K562 (cell line): ENCODE results near the gene CACNA1C. TPM values are rescaled to one million over a fixed set of nuclear protein-coding genes. Genes with fewer than 3 reads are reported as not detected.

Source experiments
- ATAC-seq: fragments of 200-7000 bp; cut with Tn5 transposase; 3 replicates; pipeline ENCODE4 v1.9.1; 2020; ENCODE audit warnings: moderate library complexity
- BruUV-seq: library from RNA; stranded (reverse); fragments of 400-500 nt; replicated peaks from 2 replicates; lab custom pipeline; 2021; lab: Mats Ljungman, UMichigan
- CTCF ChIA-PET: fragments of 300-600 bp; formaldehyde crosslinking; extraction: SDS; loops from one replicate; lab custom pipeline; 2021; ENCODE audit warnings: low intra/inter-chr PET ratio; lab: Yijun Ruan, JAX
- POLR2A ChIA-PET: fragments of 300-600, 350-650 bp; sonication (Branson Sonifier 250); formaldehyde crosslinking; extraction: SDS; loops from one replicate; lab custom pipeline; 2021; ENCODE audit warnings: antibody characterized with exemption, inconsistent platforms; lab: Yijun Ruan, JAX
- DNase-seq, 4 experiments: peaks; one replicate each; pipeline versions ENCODE4 v3.0.0 to v3.0.0-alpha.2; 2011 to 2018; ENCODE audit warnings: low spot score in 3 of 4, mixed read lengths in 3 of 4; ENCODE audit errors: extremely low read depth in 1 of 4
- FAIRE-seq: peaks from 2 replicates; lab custom pipeline; 2011; peaks lifted over from hg19 to GRCh38; lab: Jason Lieb, UNC
- H2AFZ ChIP-seq: 2 replicates; pipeline ENCODE4 v1.6.0; 2011; ENCODE audit warnings: low read depth, low read length, control low read depth, inconsistent platforms
- H3K27ac ChIP-seq: fragments of 200-600 bp; 3 replicates; pipeline ENCODE4 v1.8.0; 2011; ENCODE audit warnings: low read depth, mild to moderate bottlenecking, control low read depth, inconsistent platforms, low read length, moderate library complexity, mixed read lengths; ENCODE audit errors: extremely low read depth
- H3K27me3 ChIP-seq, 2 experiments: fragments of 300-600 bp in 1 of 2; 2 replicates in 1 of 2; 3 replicates in 1 of 2; pipeline versions ENCODE4 v1.6.0 to v1.8.0; 2011; ENCODE audit warnings: inconsistent platforms in 2 of 2, low read length in 2 of 2, mild to moderate bottlenecking in 1 of 2, mixed read lengths in 1 of 2, moderate library complexity in 1 of 2; ENCODE audit not compliant: control insufficient read depth in 2 of 2, insufficient read depth in 2 of 2
- H3K36me3 ChIP-seq: fragments of 300-600 bp; 3 replicates; pipeline ENCODE4 v1.8.0; 2011; ENCODE audit warnings: mild to moderate bottlenecking, low read length, inconsistent platforms; ENCODE audit not compliant: control insufficient read depth, insufficient read depth
- H3K4me1 ChIP-seq, 2 experiments: fragments of 200-600 bp in 1 of 2; replicated peaks in 1 of 2; 2 replicates in 1 of 2; 3 replicates in 1 of 2; pipeline versions ENCODE4 v1.5.1 to v1.8.0; 2011; ENCODE audit warnings: inconsistent platforms in 2 of 2, low read length in 2 of 2, mild to moderate bottlenecking in 1 of 2, mixed read lengths in 1 of 2, moderate library complexity in 1 of 2; ENCODE audit not compliant: control insufficient read depth in 2 of 2, insufficient read depth in 2 of 2
- H3K4me2 ChIP-seq: 2 replicates; pipeline ENCODE4 v1.6.1; 2011; ENCODE audit warnings: low read length, control low read depth, inconsistent platforms, mixed read lengths; ENCODE audit not compliant: insufficient read depth
- H3K4me3 ChIP-seq: fragments of 200-600 bp; sonication (generic), shearing (Covaris generic); 2 replicates; pipeline ENCODE4 v1.5.1; 2016; ENCODE audit warnings: control low read depth, inconsistent platforms
- H3K79me2 ChIP-seq: fragments of 200-600 bp; 3 replicates; pipeline ENCODE4 v1.8.0; 2011; ENCODE audit warnings: low read length, inconsistent platforms; ENCODE audit not compliant: control insufficient read depth, insufficient read depth
- H3K9ac ChIP-seq, 2 experiments: 2 replicates each; pipeline versions ENCODE4 v1.6.0 to v1.6.1; 2011; ENCODE audit warnings: low read depth in 2 of 2, low read length in 2 of 2, control low read depth in 1 of 2, inconsistent platforms in 1 of 2, mild to moderate bottlenecking in 1 of 2, mixed read lengths in 1 of 2; ENCODE audit not compliant: insufficient read depth in 1 of 2
- H3K9me1 ChIP-seq: one replicate; pipeline ENCODE4 v1.6.0; 2011; ENCODE audit warnings: inconsistent platforms, mild to moderate bottlenecking, low read length, moderate library complexity; ENCODE audit not compliant: control insufficient read depth, insufficient read depth
- H3K9me3 ChIP-seq: replicated peaks from 2 replicates; pipeline ENCODE4 v1.5.1; 2011; ENCODE audit warnings: low read depth, low read length, inconsistent platforms; ENCODE audit not compliant: control insufficient read depth, insufficient read depth
- H4K20me1 ChIP-seq: replicated peaks from 2 replicates; pipeline ENCODE4 v1.6.1; 2011; ENCODE audit warnings: low read length, inconsistent platforms, mixed read lengths; ENCODE audit not compliant: control insufficient read depth, insufficient read depth
- MTA1 ChIP-seq: fragments of 450-650 bp; IDR thresholded peaks from 2 replicates; pipeline ENCODE4 v1.6.1; 2017; ENCODE audit warnings: borderline replicate concordance
- NCOA1 ChIP-seq: fragments of 450-650 bp; IDR thresholded peaks from 2 replicates; pipeline ENCODE4 v1.6.1; 2016; ENCODE audit warnings: low read depth
- NUFIP1 ChIP-seq: fragments of 450-650 bp; IDR thresholded peaks from 2 replicates; pipeline ENCODE4 v1.6.1; 2018; ENCODE audit not compliant: partially characterized antibody
- SRSF3 ChIP-seq: fragments of 200-400 bp; formaldehyde crosslinking; IDR thresholded peaks from 2 replicates; pipeline ENCODE4 v1.6.1; 2016; ENCODE audit warnings: mild to moderate bottlenecking, low read length, moderate library complexity; ENCODE audit not compliant: insufficient read depth
- YBX1 ChIP-seq: fragments of 450-650 bp; IDR thresholded peaks from 2 replicates; pipeline ENCODE4 v1.7.1; 2016; ENCODE audit warnings: mild to moderate bottlenecking
- ZNF316 ChIP-seq: fragments of 450-650 bp; IDR thresholded peaks from 2 replicates; pipeline ENCODE4 v1.6.1; 2016
- ZNF449 ChIP-seq: fragments of 250-450 bp; sonication (Bioruptor Pico); IDR thresholded peaks from 2 replicates; pipeline ENCODE4 v1.8.0; 2022; ENCODE audit warnings: moderate library complexity, mild to moderate bottlenecking, inconsistent platforms
- ZNF584 ChIP-seq: fragments of 200-800 bp; sonication (Bioruptor generic); IDR thresholded peaks from 2 replicates; pipeline ENCODE4 v1.6.1; 2016; ENCODE audit warnings: low read depth, mild to moderate bottlenecking, missing genetic modification characterization, missing compliant biosample characterization
- ZNF830 ChIP-seq: fragments of 250-450 bp; sonication (Bioruptor Pico); IDR thresholded peaks from 2 replicates; pipeline ENCODE4 v1.5.0; 2021; ENCODE audit warnings: mild to moderate bottlenecking
- WGBS: fragments of 100-300 bp; shearing (Covaris generic); methylation state at CpG from one replicate; pipeline ENCODE4 v1.1.6; 2016; ENCODE audit warnings: low coverage, mixed read lengths; ENCODE audit not compliant: insufficient coverage; ENCODE audit errors: missing lambda C conversion rate; 5-methylcytosine and 5-hydroxymethylcytosine counted together
- in situ Hi-C: fragments of 300-500 bp; cut with MboI; formaldehyde crosslinking; loops from 4 replicates; pipeline ENCODE4 v1.15.0; 2018; ENCODE audit warnings: inconsistent platforms, mixed read lengths
- intact Hi-C: fragments of 100-400 bp; cut with micrococcal nuclease; formaldehyde crosslinking; loops from 2 replicates; pipeline ENCODE4 v1.14.2; 2022
- polyA plus RNA-seq, 8 experiments: library from polyadenylated mRNA; depleted of rRNA in 4 of 8; stranded (reverse) in 5 of 8; unstranded in 3 of 8; fragments of >200 nt; fragmentation: Nextera tagmentation in 2 of 8; fragmentation: Illumina TruSeq in 1 of 8; extraction: Ambion mirVana in 2 of 8; extraction: Trizol in 1 of 8; gene quantifications; 2 replicates each; pipeline versions ENCODE4 v1.2.1 to v1.2.3, GENCODE V29; 2011 to 2014; ENCODE audit warnings: inconsistent platforms in 1 of 8, missing spikeins in 1 of 8
- total RNA-seq, 7 experiments: library from RNA; depleted of rRNA in 6 of 7; stranded (reverse); fragments of >200 nt in 6 of 7; fragmentation: Illumina TruSeq in 2 of 7; extraction: Trizol in 2 of 7; gene quantifications; 2 replicates each; pipeline versions ENCODE4 v1.2.1 to v1.2.3, GENCODE V29; 2011 to 2021; ENCODE audit warnings: low replicate concordance in 1 of 7

The CACNA1C gene
- total and polyA plus RNA-seq, 9 of the 15 experiments (the other 6 are each of a cell fraction or from before 2014, with no cell fraction given) = not detected

- 0% methylated on average over 5 of the region's 5 CpGs for WGBS
- no peak for ATAC-seq
- intact Hi-C loops = no loop called here
Observed at GRCh38 chr12:2533036-2533435, 480.2 kb downstream of the CACNA1C start.

More at GRCh38 chr12:2533036-2533435, 480.2 kb downstream of the CACNA1C start:
- Histone ChIP-seq H3K27me3 (peaks cover 0 to 9% of the 10 kb centered on the region in 2 experiments; a peak in 2 of 5 replicates), H3K79me2 (no peaks in the 10 kb centered on the region), H3K4me2 (no peak overlapping the region), H3K4me1 (no peaks in the 10 kb centered on the region), H3K36me3 (no peaks in the 10 kb centered on the region), H4K20me1 (no peaks in the 10 kb centered on the region), H3K9me3 (no peaks in the 10 kb centered on the region), H3K4me3 (no peak overlapping the region)
- in situ Hi-C loops = no loop called here
- POLR2A ChIA-PET = interaction anchor here (0.6 kb wide), 1 partner anchor 883 kb away, joined by 4 read pairs; no protein-coding TSS in a partner anchor
- CTCF ChIA-PET = no interaction called here
- no TSS peak for BruUV-seq
- TF ChIP-seq NCOA1 (no peak), SRSF3 (no peak), YBX1 (no peak), NUFIP1 (no peak), ZNF449 (CRISPR knock-in tag) (no peak), ZNF830 (CRISPR knock-in tag) (no peak), ZNF584 (CRISPR knock-in tag) (no peak), MTA1 (no peak), ZNF316 (no peak)
- TF ChIP-seq, all 486 proteins: peak for 0
- Histone ChIP-seq H2AFZ (no peak overlapping the region), H3K9ac (no peak overlapping the region), H3K9me1 (no peaks in the 10 kb centered on the region), H3K27ac (no peak overlapping the region)
- FAIRE-seq = no peak
- DNase-seq = no peak
